NCI-H510A (cell line): Measurements from ENCODE around the gene ERP29.
"Not testable (repeated sequence)": the region's sequence is repeated elsewhere in the genome, so short reads cannot be mapped to it uniquely, and the experiment has no call there.

Source experiments
- DNase-seq: peaks from one replicate; lab custom pipeline; 2025; lab: John Stamatoyannopoulos, UW

ERP29 gene

GRCh38 chr12:112012775-112013600, at the start of gene ERP29, which contains the start of gene TMEM116:
TSS of gene ERP29 (plus strand) at chr12:112013426. CDS start at chr12:112013466, 40 bp downstream.
TSS of gene TMEM116 (minus strand) at chr12:112013165. CDS start at chr12:112005270, 7,895 bp downstream.
- peak; percentile 94 for DNase-seq

GRCh38 chr12:111964935-111965334, 48.3 kb upstream of the ERP29 start:
- DNase-seq: no peak

GRCh38 chr12:111971800-111972199, 41.4 kb upstream of the ERP29 start:
- DNase-seq: no peak

GRCh38 chr12:111975161-111975931, 37.9 kb upstream of the ERP29 start:
- no peak for DNase-seq

- no peak for DNase-seq
Measured at GRCh38 chr12:111976291-111976690, 36.9 kb upstream of the ERP29 start.

- no peak for DNase-seq
Measured at GRCh38 chr12:111976860-111977259, 36.4 kb upstream of the ERP29 start.

GRCh38 chr12:111978545-111978944, 34.7 kb upstream of the ERP29 start:
- DNase-seq: no peak

GRCh38 chr12:111980598-111980997, 32.6 kb upstream of the ERP29 start:
- DNase-seq: no peak

- DNase-seq: no peak
Measured at GRCh38 chr12:111981987-111982386, 31.2 kb upstream of the ERP29 start.

GRCh38 chr12:111984820-111985219, 28.4 kb upstream of the ERP29 start:
- DNase-seq: no peak

- DNase-seq: no peak
Measured at GRCh38 chr12:111991535-111991934, 21.7 kb upstream of the ERP29 start.

- no peak for DNase-seq
Measured at GRCh38 chr12:111991946-111992345, 21.3 kb upstream of the ERP29 start.

- no peak for DNase-seq
Measured at GRCh38 chr12:111992464-111992863, 20.8 kb upstream of the ERP29 start.

- no peak for DNase-seq
Measured at GRCh38 chr12:111993292-111994150, 19.7 kb upstream of the ERP29 start.

- DNase-seq: not testable (repeated sequence)
Measured at GRCh38 chr12:111994211-111995111, 18.8 kb upstream of the ERP29 start.

GRCh38 chr12:111995782-111996480, 17.3 kb upstream of the ERP29 start:
- no peak for DNase-seq

GRCh38 chr12:111997300-111997699, 15.9 kb upstream of the ERP29 start:
- no peak for DNase-seq

GRCh38 chr12:111998015-111998414, 15.2 kb upstream of the ERP29 start:
- no peak for DNase-seq

GRCh38 chr12:111999129-111999528, 14.1 kb upstream of the ERP29 start:
- DNase-seq: not testable (repeated sequence)

GRCh38 chr12:112000820-112001219, 12.4 kb upstream of the ERP29 start:
- DNase-seq: no peak
